GM23338 (cell line): ENCODE measurements around the gene CAPG.

Source experiments
- CTCF ChIP-seq, 2 experiments: fragments of 200-600 bp in 1 of 2; sonication (generic) in 1 of 2; conservative IDR thresholded peaks; 2 replicates each; pipeline versions ENCODE4 v1.5.1 to v1.6.1; 2016 to 2017; ENCODE audit warnings: antibody characterized with exemption in 2 of 2, low read depth in 2 of 2, mild to moderate bottlenecking in 2 of 2, moderate library complexity in 1 of 2
- JUNB ChIP-seq: IDR thresholded peaks from one replicate; pipeline ENCODE4 v1.6.1; 2016; ENCODE audit warnings: antibody characterized with exemption; ENCODE audit not compliant: unreplicated experiment
- NANOG ChIP-seq: IDR thresholded peaks from 2 replicates; pipeline ENCODE4 v1.6.1; 2016; ENCODE audit warnings: antibody characterized with exemption, borderline replicate concordance
- POLR2AphosphoS5 ChIP-seq: IDR thresholded peaks from 2 replicates; pipeline ENCODE4 v1.6.1; 2016; ENCODE audit warnings: antibody characterized with exemption, low read depth
- REST ChIP-seq: IDR thresholded peaks from one replicate; pipeline ENCODE4 v1.6.1; 2018; ENCODE audit warnings: antibody characterized with exemption; ENCODE audit not compliant: unreplicated experiment
- STAT1 ChIP-seq: IDR thresholded peaks from one replicate; pipeline ENCODE4 v1.6.1; 2016; ENCODE audit warnings: antibody characterized with exemption; ENCODE audit not compliant: unreplicated experiment
- ZNF114 ChIP-seq: fragments of 250-450 bp; sonication (Bioruptor Pico); IDR thresholded peaks from 2 replicates; pipeline ENCODE4 v1.5.0; 2020; ENCODE audit warnings: mild to moderate bottlenecking, moderate library complexity

DNA sequence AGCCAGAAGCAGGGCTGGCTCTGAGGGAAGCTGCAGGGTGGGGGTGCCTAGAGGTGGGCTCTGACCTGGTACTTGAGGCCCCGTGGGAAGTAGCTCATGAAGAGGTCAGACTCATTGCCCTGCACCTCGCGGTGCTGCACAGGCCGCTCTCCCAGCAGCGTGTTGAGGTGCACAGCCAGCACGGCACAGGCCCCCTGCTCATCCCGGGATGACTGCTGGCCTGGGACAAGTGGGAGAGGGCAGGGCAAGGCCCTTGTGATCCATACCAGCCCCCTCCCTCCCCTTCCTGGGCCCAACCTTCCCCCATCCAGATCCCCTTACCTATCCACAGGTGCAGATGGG lies 8.7 kb downstream of the CAPG start:
- TF ChIP-seq CTCF (conservative IDR thresholded peaks at IDR 0.05; ENCODE audit: low read depth in 2 of 2) = no peak
- TF ChIP-seq POLR2AphosphoS5 = no peak
- TF ChIP-seq NANOG = no peak
- no peak for TF ChIP-seq JUNB
- TF ChIP-seq ZNF114 = no peak
- TF ChIP-seq REST = no peak
- TF ChIP-seq STAT1 = no peak
